Measurements from ENCODE around the gene CEP85L.
A peak's percentile ranks its signal among the peaks of the same experiment; 100 is the strongest.

Gene CEP85L

DNA sequence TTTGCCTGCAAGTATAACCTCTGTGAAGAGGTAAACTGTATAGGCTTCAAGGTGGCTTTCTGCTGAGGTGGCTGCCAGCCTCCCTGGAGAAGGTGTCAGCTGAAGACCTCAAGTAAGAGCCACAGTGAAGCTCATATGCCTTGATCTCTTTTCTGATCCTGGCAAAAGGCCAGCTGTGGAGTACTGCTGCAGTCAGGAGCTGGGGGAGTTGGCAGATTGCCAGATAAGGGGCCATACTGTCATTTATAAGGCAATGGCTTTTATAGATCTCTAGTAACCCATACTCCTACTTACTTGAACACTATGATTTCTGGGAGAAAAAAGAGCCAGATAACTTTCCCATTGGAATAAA, 8.8 kb upstream of the CEP85L start:
- TF ChIP-seq, protein P1, sequence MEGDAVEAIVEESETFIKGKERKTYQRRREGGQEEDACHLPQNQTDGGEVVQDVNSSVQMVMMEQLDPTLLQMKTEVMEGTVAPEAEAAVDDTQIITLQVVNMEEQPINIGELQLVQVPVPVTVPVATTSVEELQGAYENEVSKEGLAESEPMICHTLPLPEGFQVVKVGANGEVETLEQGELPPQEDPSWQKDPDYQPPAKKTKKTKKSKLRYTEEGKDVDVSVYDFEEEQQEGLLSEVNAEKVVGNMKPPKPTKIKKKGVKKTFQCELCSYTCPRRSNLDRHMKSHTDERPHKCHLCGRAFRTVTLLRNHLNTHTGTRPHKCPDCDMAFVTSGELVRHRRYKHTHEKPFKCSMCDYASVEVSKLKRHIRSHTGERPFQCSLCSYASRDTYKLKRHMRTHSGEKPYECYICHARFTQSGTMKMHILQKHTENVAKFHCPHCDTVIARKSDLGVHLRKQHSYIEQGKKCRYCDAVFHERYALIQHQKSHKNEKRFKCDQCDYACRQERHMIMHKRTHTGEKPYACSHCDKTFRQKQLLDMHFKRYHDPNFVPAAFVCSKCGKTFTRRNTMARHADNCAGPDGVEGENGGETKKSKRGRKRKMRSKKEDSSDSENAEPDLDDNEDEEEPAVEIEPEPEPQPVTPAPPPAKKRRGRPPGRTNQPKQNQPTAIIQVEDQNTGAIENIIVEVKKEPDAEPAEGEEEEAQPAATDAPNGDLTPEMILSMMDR (IDR thresholded peaks at IDR 0.05; ENCODE audit: borderline replicate concordance, extremely low read depth, low read length, poor library complexity, severe bottlenecking): no peak
- no peak for TF ChIP-seq EZH2 (IDR thresholded peaks at IDR 0.05; ENCODE audit: borderline replicate concordance, low read depth, low read length, severe bottlenecking)
- peak overlapping the region; percentile 48 for H3K4me2 ChIP-seq (ENCODE audit: insufficient read depth, low read length)
- H3K9ac ChIP-seq (ENCODE audit: low read depth, low read length): peak overlapping the region; percentile 27; the same call in 1 of the 2 replicates
- peaks cover 65% of the 10 kb centered on the region for H3K4me1 ChIP-seq (ENCODE audit: insufficient read depth, low read length)
- no peaks in the 10 kb centered on the region for H3K9me3 ChIP-seq (ENCODE audit: insufficient read depth, low read length, severe bottlenecking)
- H3K27me3 ChIP-seq (ENCODE audit: insufficient read depth, low read length, poor library complexity): no peaks in the 10 kb centered on the region
- peak overlapping the region; percentile 70 for H3K27ac ChIP-seq (ENCODE audit: low read length)
- H3K36me3 ChIP-seq (ENCODE audit: insufficient read depth, low read length): peaks cover 4% of the 10 kb centered on the region
- ATAC-seq (ENCODE audit: insufficient read depth, low read depth) (peak; percentile 69), DNase-seq (peak; percentile 92)
- no peak overlapping the region for H3K4me3 ChIP-seq (ENCODE audit: low read depth in 1 of 2, low read length in 2 of 2)
- no peak overlapping the region for H2AFZ ChIP-seq (ENCODE audit: low read depth, low read length)
- H3K79me2 ChIP-seq (ENCODE audit: insufficient read depth, low read length): peaks cover 62% of the 10 kb centered on the region
- 0 out of 2 replicates have a peak, but pooled peaks cover 3% of the 10 kb centered on the region for H4K20me1 ChIP-seq (ENCODE audit: insufficient read depth, low read length)

DNA sequence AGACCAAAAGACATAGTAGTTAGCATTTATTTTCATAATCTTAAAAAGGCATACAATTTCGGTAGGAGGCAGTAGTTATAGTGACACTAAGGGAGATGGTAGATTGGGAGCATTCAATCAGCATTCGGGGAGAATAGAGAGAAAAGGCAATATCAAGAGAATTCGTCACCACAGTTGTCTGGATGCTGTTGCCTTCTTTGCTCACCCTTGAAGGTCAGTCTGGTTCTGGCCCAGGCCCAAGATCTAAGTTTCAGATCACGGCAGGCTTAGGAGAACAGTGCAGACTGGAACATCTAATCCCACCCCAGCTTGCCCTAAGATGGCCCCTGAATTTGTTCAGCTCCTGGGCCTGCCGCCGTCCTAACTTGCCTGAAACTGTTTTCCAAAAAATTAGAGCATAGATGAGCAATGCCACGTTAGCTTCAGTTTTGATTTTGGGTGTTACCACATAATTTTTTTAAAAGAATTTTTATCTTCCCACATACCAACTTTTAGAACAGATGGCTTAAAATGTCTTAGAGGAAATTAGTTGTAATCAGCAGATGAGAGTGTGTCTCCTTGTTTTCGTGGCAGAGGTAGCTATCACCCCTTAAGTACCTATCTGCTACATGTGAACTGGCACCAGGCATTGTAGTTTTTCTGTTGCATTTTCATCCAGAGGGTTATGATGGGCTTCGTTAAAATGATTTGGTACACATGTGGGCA, 8.3 kb upstream of the CEP85L start:
- Histone ChIP-seq H3K4me3 (ENCODE audit: low read depth in 1 of 2, low read length in 2 of 2) (no peak overlapping the region), H3K79me2 (ENCODE audit: insufficient read depth, low read length) (peaks cover 63% of the 10 kb centered on the region), H3K4me1 (ENCODE audit: insufficient read depth, low read length) (peaks cover 64% of the 10 kb centered on the region), H3K36me3 (ENCODE audit: insufficient read depth, low read length) (peaks cover 4% of the 10 kb centered on the region), H3K9ac (ENCODE audit: low read depth, low read length) (peak overlapping the region; percentile 27), H3K27me3 (ENCODE audit: insufficient read depth, low read length, poor library complexity) (no peaks in the 10 kb centered on the region), H4K20me1 (ENCODE audit: insufficient read depth, low read length) (no peaks in the 10 kb centered on the region), H3K4me2 (ENCODE audit: insufficient read depth, low read length) (peak overlapping the region; percentile 48), H3K9me3 (ENCODE audit: insufficient read depth, low read length, severe bottlenecking) (no peaks in the 10 kb centered on the region), H3K27ac (ENCODE audit: low read length) (peak overlapping the region; percentile 70), H2AFZ (ENCODE audit: low read depth, low read length) (no peak overlapping the region)
- DNase-seq (no peak), ATAC-seq (ENCODE audit: insufficient read depth, low read depth) (no peak; the same call in 2 of the 3 replicates)
- TF ChIP-seq, protein P1 (IDR thresholded peaks at IDR 0.05; ENCODE audit: borderline replicate concordance, extremely low read depth, low read length, poor library complexity, severe bottlenecking): no peak
- no peak for TF ChIP-seq EZH2 (IDR thresholded peaks at IDR 0.05; ENCODE audit: borderline replicate concordance, low read depth, low read length, severe bottlenecking)

DNA sequence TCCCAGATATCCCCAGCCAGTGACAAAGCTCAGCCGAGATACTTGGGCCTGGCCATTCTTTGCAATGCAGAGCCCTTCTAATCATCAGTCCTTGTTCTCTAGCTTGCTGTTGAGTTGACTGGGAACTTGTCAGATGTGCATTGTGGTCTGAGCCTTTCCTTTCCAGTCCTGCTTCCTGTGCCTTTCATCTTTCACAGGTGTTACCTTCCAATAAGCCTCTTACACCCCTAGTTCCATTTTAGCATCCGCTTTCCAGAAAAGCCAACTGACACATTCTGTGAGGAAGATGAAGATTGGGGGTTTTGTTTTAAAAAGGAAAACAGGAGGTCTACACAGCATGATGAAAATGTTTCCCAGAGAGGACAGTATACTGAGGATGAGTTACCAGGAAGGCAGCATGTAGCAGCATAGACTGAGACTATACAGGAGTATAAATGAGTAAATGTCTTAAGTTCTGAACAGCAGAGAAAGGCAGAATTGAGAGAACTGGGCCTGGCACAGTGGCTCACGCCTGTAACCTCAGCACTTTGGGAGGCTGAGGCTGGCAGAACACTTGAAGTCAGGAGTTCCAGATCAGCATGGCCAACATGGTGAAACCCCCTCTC, 5.6 kb upstream of the CEP85L start:
- no peaks in the 10 kb centered on the region for H3K9me3 ChIP-seq (ENCODE audit: insufficient read depth, low read length, severe bottlenecking)
- H3K9ac ChIP-seq (ENCODE audit: low read depth, low read length): peak overlapping the region; percentile 58
- H3K36me3 ChIP-seq (ENCODE audit: insufficient read depth, low read length): peaks cover 4% of the 10 kb centered on the region
- H2AFZ ChIP-seq (ENCODE audit: low read depth, low read length): 0 out of 2 replicates have a peak overlapping the region, but pooled peaks have one; percentile 47
- no peaks in the 10 kb centered on the region for H3K27me3 ChIP-seq (ENCODE audit: insufficient read depth, low read length, poor library complexity)
- peaks cover 73% of the 10 kb centered on the region for H3K4me1 ChIP-seq (ENCODE audit: insufficient read depth, low read length)
- ATAC-seq (ENCODE audit: insufficient read depth, low read depth) (peak; percentile 81), DNase-seq (peak; percentile 84)
- H3K4me3 ChIP-seq (ENCODE audit: low read depth in 1 of 2, low read length in 2 of 2): peak overlapping the region in 1 of 2 experiments; percentile 32; a peak in 2 of 4 replicates
- H3K79me2 ChIP-seq (ENCODE audit: insufficient read depth, low read length): peaks cover 53% of the 10 kb centered on the region
- no peaks in the 10 kb centered on the region for H4K20me1 ChIP-seq (ENCODE audit: insufficient read depth, low read length)
- TF ChIP-seq, protein P1 (IDR thresholded peaks at IDR 0.05; ENCODE audit: borderline replicate concordance, extremely low read depth, low read length, poor library complexity, severe bottlenecking): no peak
- TF ChIP-seq EZH2 (IDR thresholded peaks at IDR 0.05; ENCODE audit: borderline replicate concordance, low read depth, low read length, severe bottlenecking): no peak
- H3K4me2 ChIP-seq (ENCODE audit: insufficient read depth, low read length): peak overlapping the region; percentile 59
- H3K27ac ChIP-seq (ENCODE audit: low read length): peak overlapping the region; percentile 97
